ENCODE measurements around the gene ADCY3.

Gene ADCY3

DNA sequence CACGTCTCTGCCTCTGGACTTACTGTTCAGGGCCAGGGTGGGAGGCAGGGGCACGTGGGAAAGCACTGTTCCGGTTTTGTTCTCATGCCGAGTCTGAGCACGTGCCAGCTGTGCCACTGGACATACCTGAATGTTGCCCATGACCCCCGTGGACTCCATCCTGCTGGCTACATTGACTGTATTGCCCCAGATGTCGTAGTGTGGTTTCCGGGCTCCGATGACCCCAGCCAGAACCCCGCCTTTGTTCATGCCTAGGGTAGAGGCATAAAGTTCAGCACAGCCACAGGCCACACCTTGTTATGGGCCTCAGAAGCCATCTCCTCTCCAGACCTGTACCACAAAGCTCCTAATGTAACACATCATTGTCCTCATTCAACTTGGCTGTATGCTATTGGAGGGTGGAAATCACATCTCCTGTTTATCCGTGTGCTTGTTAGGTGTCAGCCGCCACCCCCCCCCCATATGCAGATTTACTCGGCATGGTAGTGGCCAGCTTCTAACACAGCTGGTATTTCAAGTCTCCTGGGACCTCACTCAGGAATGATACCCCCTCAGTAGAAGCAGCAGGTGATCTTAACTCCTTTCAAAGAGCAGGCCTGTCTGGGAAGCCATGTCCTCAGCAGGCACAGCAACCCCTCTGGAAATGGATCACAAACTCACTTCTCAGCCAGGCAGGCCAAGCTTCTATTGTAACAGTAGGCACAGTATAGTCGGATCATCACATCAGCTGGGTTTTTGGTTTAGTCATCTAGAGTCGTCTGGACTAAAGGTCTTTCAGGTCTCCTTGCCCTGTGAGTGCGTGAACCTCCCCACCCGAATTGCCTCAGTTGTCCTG is 99.2 kb downstream of the ADCY3 start:
- no peaks in the 10 kb centered on the region for H3K27me3 ChIP-seq (ENCODE audit: insufficient read depth, low read depth, severe bottlenecking)
- no peaks in the 10 kb centered on the region for H3K9me3 ChIP-seq (ENCODE audit: severe bottlenecking)
- no peak overlapping the region for H3K27ac ChIP-seq
- no peak for DNase-seq
- no peak overlapping the region for H3K4me3 ChIP-seq (ENCODE audit: low read depth, low read length)
- H3K36me3 ChIP-seq, result peaks cover 90% of the 10 kb centered on the region
- TF ChIP-seq, protein P1, sequence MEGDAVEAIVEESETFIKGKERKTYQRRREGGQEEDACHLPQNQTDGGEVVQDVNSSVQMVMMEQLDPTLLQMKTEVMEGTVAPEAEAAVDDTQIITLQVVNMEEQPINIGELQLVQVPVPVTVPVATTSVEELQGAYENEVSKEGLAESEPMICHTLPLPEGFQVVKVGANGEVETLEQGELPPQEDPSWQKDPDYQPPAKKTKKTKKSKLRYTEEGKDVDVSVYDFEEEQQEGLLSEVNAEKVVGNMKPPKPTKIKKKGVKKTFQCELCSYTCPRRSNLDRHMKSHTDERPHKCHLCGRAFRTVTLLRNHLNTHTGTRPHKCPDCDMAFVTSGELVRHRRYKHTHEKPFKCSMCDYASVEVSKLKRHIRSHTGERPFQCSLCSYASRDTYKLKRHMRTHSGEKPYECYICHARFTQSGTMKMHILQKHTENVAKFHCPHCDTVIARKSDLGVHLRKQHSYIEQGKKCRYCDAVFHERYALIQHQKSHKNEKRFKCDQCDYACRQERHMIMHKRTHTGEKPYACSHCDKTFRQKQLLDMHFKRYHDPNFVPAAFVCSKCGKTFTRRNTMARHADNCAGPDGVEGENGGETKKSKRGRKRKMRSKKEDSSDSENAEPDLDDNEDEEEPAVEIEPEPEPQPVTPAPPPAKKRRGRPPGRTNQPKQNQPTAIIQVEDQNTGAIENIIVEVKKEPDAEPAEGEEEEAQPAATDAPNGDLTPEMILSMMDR (IDR thresholded peaks at IDR 0.05; ENCODE audit: low read depth, low read length), result no peak

- DNase-seq, result no peak
- TF ChIP-seq, protein P1 (IDR thresholded peaks at IDR 0.05; ENCODE audit: low read depth, low read length), result no peak
- no peak overlapping the region for H3K4me3 ChIP-seq (ENCODE audit: low read depth, low read length)
- no peak overlapping the region for H3K27ac ChIP-seq
- no peaks in the 10 kb centered on the region for H3K27me3 ChIP-seq (ENCODE audit: insufficient read depth, low read depth, severe bottlenecking)
- H3K36me3 ChIP-seq, result peaks cover 92% of the 10 kb centered on the region
- H3K9me3 ChIP-seq (ENCODE audit: severe bottlenecking), result no peaks in the 10 kb centered on the region
These were observed 99.9 kb downstream of the ADCY3 start for GRCh38 chr2:24820175-24820513.

DNA sequence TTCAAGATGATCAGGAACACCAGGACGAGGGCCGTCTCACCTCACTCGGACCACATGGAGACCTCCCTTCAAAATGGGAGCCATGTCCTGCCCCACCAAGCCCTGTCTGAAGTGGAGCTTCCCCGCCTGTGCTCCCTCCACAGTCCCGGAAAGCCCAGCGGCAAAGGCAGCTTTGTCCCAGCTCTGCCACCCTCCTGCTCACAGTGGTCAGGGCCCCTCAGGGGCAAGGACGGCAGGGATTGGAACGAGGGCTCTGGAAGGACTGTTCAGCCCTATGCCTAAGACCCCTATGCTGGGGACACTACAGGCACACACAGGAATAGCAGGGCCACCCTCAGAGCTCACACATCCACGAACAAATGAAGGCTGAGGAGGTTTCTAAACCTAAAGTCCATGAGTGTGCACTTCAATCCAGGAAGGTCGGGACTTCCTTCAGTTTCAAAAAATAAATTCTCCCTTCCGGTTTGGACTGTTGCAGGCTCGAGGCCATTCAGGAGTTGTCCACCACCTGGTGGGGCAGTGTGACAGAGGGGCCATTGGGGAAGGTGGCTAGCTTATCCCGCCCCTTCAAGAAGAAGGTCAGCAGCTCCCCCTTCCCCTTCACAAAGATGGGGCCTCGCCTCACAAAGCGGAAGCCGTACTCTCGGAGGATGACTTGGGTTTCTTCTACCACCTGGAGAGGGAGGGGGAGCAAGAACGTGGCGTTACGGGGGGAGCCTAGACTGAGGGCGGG is 100.4 kb downstream of the ADCY3 start:
- no peak for DNase-seq
- Histone ChIP-seq H3K36me3 (peaks cover 93% of the 10 kb centered on the region), H3K4me3 (ENCODE audit: low read depth, low read length) (no peak overlapping the region), H3K27ac (no peak overlapping the region), H3K27me3 (ENCODE audit: insufficient read depth, low read depth, severe bottlenecking) (no peaks in the 10 kb centered on the region), H3K9me3 (ENCODE audit: severe bottlenecking) (no peaks in the 10 kb centered on the region)
- TF ChIP-seq, protein P1 (IDR thresholded peaks at IDR 0.05; ENCODE audit: low read depth, low read length), result no peak

DNA sequence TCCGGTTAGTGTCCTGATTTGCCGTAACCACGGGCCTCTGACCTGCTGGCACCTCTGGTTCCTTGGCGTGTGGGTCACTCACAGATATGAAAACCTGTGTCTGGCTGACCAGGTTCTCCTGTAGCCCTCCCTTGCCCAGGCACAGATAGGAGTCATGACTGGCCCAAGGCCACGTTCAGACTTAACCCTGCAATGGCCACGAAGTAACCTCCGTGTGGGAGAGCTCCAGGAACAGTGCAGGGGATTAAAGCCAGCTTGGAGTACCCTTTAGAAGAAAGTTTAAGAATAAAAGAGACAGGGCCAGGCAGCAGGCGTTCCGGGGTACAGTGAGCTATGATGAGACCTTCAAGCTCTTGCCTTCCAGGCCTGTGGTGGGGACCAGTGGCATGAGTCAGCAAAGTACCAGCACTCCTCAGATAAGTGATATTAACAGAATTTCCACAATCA is 101.3 kb downstream of the ADCY3 start:
- H3K36me3 ChIP-seq, result peaks cover 93% of the 10 kb centered on the region
- TF ChIP-seq, protein P1 (IDR thresholded peaks at IDR 0.05; ENCODE audit: low read depth, low read length), result no peak

DNA sequence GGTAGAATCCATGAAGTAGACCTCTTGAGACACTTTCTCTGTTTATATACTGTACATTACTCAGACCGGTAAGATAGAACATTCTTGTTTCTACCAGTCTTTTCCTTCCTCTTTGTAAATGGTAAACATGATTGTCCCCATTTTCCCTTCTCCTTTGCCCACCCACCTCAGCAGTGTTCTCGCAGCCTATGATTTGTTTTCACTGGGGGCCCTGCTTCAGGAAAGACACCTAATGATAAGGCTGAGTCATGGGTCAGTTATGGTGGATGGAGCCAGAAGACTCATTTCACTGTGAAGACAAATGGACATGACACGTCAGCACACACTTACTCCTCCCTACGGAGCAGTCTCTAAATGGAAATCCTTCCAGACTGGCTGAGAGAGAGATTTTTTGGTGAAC is 103.2 kb downstream of the ADCY3 start:
- TF ChIP-seq, protein P1 (IDR thresholded peaks at IDR 0.05; ENCODE audit: low read depth, low read length), result no peak
- Histone ChIP-seq H3K4me3 (ENCODE audit: low read depth, low read length) (no peak overlapping the region), H3K27me3 (ENCODE audit: insufficient read depth, low read depth, severe bottlenecking) (no peaks in the 10 kb centered on the region), H3K27ac (no peak overlapping the region), H3K9me3 (ENCODE audit: severe bottlenecking) (no peaks in the 10 kb centered on the region), H3K36me3 (peaks cover 87% of the 10 kb centered on the region)
- no peak for DNase-seq

More for the DNA sequence above, 101.3 kb downstream of the ADCY3 start:
- no peak overlapping the region for H3K4me3 ChIP-seq (ENCODE audit: low read depth, low read length)
- DNase-seq, result no peak
- H3K27me3 ChIP-seq (ENCODE audit: insufficient read depth, low read depth, severe bottlenecking), result no peaks in the 10 kb centered on the region
- H3K27ac ChIP-seq, result no peak overlapping the region
- H3K9me3 ChIP-seq (ENCODE audit: severe bottlenecking), result no peaks in the 10 kb centered on the region
